ENCODE results near the gene ADGRG1. TPM values are rescaled to one million over a fixed set of nuclear protein-coding genes. Genes with fewer than 3 reads are reported as not detected.

The ADGRG1 gene
- polyA plus RNA-seq, 3 donors: 35.8 to 51.4 (median 38.6) TPM

Other genes with a start within 250 kb of the ADGRG1 start
- gene CCL17, start 223.9 kb upstream of the ADGRG1 start, polyA plus RNA-seq: not detected
- gene CIAPIN1, start 181.2 kb upstream of the ADGRG1 start, polyA plus RNA-seq: 10 to 100 TPM; 16.2 to 31.6 (median 24.9) TPM
- gene COQ9, start 181.2 kb upstream of the ADGRG1 start, polyA plus RNA-seq: 10 to 100 TPM; 37.2 to 49.7 (median 42.5) TPM
- gene POLR2C, start 166.0 kb upstream of the ADGRG1 start, polyA plus RNA-seq: 10 to 100 TPM; 39.3 to 52.1 (median 39.4) TPM
- 10 to 100 TPM in 2 of 3 donors, 1 to 10 TPM in 1; 7.6 to 19.5 (median 11.1) TPM for gene DOK4, start 142.1 kb upstream of the ADGRG1 start, polyA plus RNA-seq
- 10 to 100 TPM in 1 of 3 donors, 1 to 10 TPM in 2; 1.9 to 11.5 (median 2.2) TPM for gene CCDC102A, start 92.1 kb upstream of the ADGRG1 start, polyA plus RNA-seq
- under 1 TPM in 2 of 3 donors, not detected in 1; 0.09 to 0.26 TPM for gene ADGRG5, start 86.0 kb upstream of the ADGRG1 start, polyA plus RNA-seq
- 10 to 100 TPM in 1 of 3 donors, 1 to 10 TPM in 1, under 1 TPM in 1; 0.32 to 15.7 (median 8.4) TPM for gene ADGRG3, start 39.7 kb downstream of the ADGRG1 start, polyA plus RNA-seq
- under 1 TPM in 2 of 3 donors, not detected in 1; 0.18 to 0.24 TPM for gene DRC7, start 66.2 kb downstream of the ADGRG1 start, polyA plus RNA-seq
- 10 to 100 TPM; 11.4 to 16.5 (median 15.0) TPM for gene KATNB1, start 107.1 kb downstream of the ADGRG1 start, polyA plus RNA-seq
- 10 to 100 TPM; 21.9 to 35.1 (median 31.6) TPM for gene KIFC3, start 173.9 kb downstream of the ADGRG1 start, polyA plus RNA-seq

All from adipose tissue (tissue), 3 donors.